Neural progenitor cell (in vitro differentiated cells): ENCODE results near the gene H2BK1. TPM values are rescaled to one million over a fixed set of nuclear protein-coding genes. Genes with fewer than 3 reads are reported as not detected.

Source experiments
- DNase-seq: peaks from one replicate; pipeline ENCODE4 v3.0.0-alpha.2; 2016; ENCODE audit warnings: low spot score
- H2AFZ ChIP-seq: fragments of 200-600 bp; sonication (generic); replicated peaks from 2 replicates; pipeline ENCODE4 v1.6.1; 2016; ENCODE audit warnings: antibody characterized with exemption
- H3F3A ChIP-seq: fragments of 200-600 bp; sonication (generic); 2 replicates; pipeline ENCODE4 v1.6.1; 2016; ENCODE audit warnings: antibody characterized with exemption, low read depth
- H3K27ac ChIP-seq: fragments of 200-600 bp; sonication (generic); 2 replicates; pipeline ENCODE4 v1.5.1; 2016; ENCODE audit warnings: mild to moderate bottlenecking
- H3K27me3 ChIP-seq: fragments of 200-600 bp; sonication (generic); 2 replicates; pipeline ENCODE4 v1.6.1; 2016; ENCODE audit warnings: mild to moderate bottlenecking, moderate library complexity
- H3K36me3 ChIP-seq: fragments of 200-600 bp; sonication (generic); 2 replicates; pipeline ENCODE4 v1.5.1; 2016
- H3K4me1 ChIP-seq: fragments of 200-600 bp; sonication (generic); 2 replicates; pipeline ENCODE4 v1.6.1; 2016; ENCODE audit warnings: mixed run types
- H3K4me2 ChIP-seq: fragments of 200-600 bp; sonication (generic); 2 replicates; pipeline ENCODE4 v1.6.1; 2016
- H3K4me3 ChIP-seq: fragments of 200-600 bp; sonication (generic); 2 replicates; pipeline ENCODE4 v1.5.1; 2016
- H3K79me2 ChIP-seq: fragments of 200-600 bp; sonication (generic); 2 replicates; pipeline ENCODE4 v1.6.1; 2016; ENCODE audit warnings: low read depth
- H3K9ac ChIP-seq: fragments of 200-600 bp; sonication (generic); 2 replicates; pipeline ENCODE4 v1.6.1; 2016
- H3K9me3 ChIP-seq: fragments of 200-600 bp; sonication (generic); 2 replicates; pipeline ENCODE4 v1.5.1; 2016; ENCODE audit warnings: low read depth
- H4K20me1 ChIP-seq: fragments of 200-600 bp; sonication (generic); 2 replicates; pipeline ENCODE4 v1.6.1; 2016; ENCODE audit warnings: low read depth
- H3K27ac Mint-ChIP-seq: 3 replicates; pipeline ENCODE4 v1.8.0; 2021; ENCODE audit warnings: mixed read lengths
- H3K27me3 Mint-ChIP-seq: 2 replicates; pipeline ENCODE4 v1.8.0; 2022; ENCODE audit warnings: low read depth, mild to moderate bottlenecking, inconsistent platforms, moderate library complexity, mixed read lengths; ENCODE audit not compliant: insufficient read depth
- H3K36me3 Mint-ChIP-seq: 3 replicates; pipeline ENCODE4 v1.8.0; 2021; ENCODE audit warnings: mixed read lengths
- H3K4me1 Mint-ChIP-seq: 3 replicates; pipeline ENCODE4 v1.8.0; 2021; ENCODE audit warnings: mixed read lengths
- H3K4me3 Mint-ChIP-seq: 3 replicates; pipeline ENCODE4 v1.8.0; 2021; ENCODE audit warnings: mild to moderate bottlenecking, moderate library complexity, mixed read lengths
- H3K9me3 Mint-ChIP-seq: 3 replicates; pipeline ENCODE4 v1.8.0; 2020; ENCODE audit warnings: mixed read lengths
- EZH2 ChIP-seq: fragments of 200-600 bp; sonication (generic); IDR thresholded peaks from 2 replicates; pipeline ENCODE4 v1.6.1; 2017; ENCODE audit warnings: antibody characterized with exemption, mild to moderate bottlenecking, moderate library complexity
- EZH2phosphoT487 ChIP-seq: fragments of 200-600 bp; sonication (generic); IDR thresholded peaks from 2 replicates; pipeline ENCODE4 v1.6.1; 2017; ENCODE audit warnings: antibody characterized with exemption
- total RNA-seq: library from RNA; depleted of rRNA; stranded (reverse); fragments of >200 nt; gene quantifications from 2 replicates; pipeline ENCODE4 v1.2.3, GENCODE V29; 2015; ENCODE audit warnings: low replicate concordance
- TF ChIP-seq, protein P1 (sequence below): fragments of 200-600 bp; sonication (generic); IDR thresholded peaks from 2 replicates; pipeline ENCODE4 v1.5.1; 2017; ENCODE audit warnings: antibody characterized with exemption, mild to moderate bottlenecking

The H2BK1 gene
- total RNA-seq, 1 donor from 2014 or later: not detected

DNA sequence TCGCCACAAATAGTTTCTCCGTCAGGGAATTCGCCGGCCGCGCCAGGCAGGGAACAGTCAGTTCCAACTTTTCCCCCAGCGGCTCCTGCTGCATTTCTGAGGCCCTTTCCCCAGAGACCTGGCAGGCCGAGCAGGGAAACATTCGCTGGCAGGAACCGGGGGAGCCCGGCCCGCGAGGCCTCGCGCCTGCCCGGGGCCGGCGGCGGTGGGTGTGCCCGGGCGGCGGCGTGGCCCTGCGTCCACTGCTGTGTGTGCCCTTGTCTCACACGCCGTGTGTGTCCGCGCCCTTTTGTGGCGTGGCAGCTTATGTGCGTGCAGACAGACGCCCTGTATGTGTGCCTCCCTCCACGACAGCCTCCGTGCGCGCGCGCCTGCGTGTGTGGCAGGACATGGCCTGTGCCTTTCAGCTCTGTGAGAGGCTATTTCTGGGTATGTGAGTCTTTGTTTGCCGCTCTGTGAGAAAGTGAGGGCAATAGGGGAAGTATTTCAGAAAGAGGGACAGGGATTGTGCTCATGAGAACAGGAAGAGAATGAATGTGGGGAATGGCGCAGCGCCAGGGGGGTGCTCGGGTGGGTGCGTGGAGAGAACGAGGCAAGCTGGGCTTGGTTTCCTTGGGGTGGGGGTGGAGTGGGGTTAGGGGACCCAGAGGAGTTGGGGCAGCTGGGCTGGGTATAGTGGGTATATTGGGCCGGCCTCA is 38.9 kb upstream of the H2BK1 start:
- no peaks in the 10 kb centered on the region for H3K9me3 ChIP-seq
- H3F3A ChIP-seq: peaks cover 65% of the 10 kb centered on the region
- Mint-ChIP-seq H3K4me1 (peaks cover 73% of the 10 kb centered on the region), H3K27me3 (peaks cover 19% of the 10 kb centered on the region), H3K27ac (peak overlapping the region; percentile 67), H3K36me3 (no peaks in the 10 kb centered on the region), H3K4me3 (peak overlapping the region; percentile 80), H3K9me3 (no peaks in the 10 kb centered on the region)
- H4K20me1 ChIP-seq: peaks cover 32% of the 10 kb centered on the region
- DNase-seq: peak; percentile 54
- H3K4me1 ChIP-seq: peaks cover 64% of the 10 kb centered on the region
- H3K27me3 ChIP-seq: peaks cover 74% of the 10 kb centered on the region
- TF ChIP-seq EZH2 (no peak), EZH2phosphoT487 (no peak)
- TF ChIP-seq, protein P1, sequence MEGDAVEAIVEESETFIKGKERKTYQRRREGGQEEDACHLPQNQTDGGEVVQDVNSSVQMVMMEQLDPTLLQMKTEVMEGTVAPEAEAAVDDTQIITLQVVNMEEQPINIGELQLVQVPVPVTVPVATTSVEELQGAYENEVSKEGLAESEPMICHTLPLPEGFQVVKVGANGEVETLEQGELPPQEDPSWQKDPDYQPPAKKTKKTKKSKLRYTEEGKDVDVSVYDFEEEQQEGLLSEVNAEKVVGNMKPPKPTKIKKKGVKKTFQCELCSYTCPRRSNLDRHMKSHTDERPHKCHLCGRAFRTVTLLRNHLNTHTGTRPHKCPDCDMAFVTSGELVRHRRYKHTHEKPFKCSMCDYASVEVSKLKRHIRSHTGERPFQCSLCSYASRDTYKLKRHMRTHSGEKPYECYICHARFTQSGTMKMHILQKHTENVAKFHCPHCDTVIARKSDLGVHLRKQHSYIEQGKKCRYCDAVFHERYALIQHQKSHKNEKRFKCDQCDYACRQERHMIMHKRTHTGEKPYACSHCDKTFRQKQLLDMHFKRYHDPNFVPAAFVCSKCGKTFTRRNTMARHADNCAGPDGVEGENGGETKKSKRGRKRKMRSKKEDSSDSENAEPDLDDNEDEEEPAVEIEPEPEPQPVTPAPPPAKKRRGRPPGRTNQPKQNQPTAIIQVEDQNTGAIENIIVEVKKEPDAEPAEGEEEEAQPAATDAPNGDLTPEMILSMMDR: no peak
- H3K4me2 ChIP-seq: peak overlapping the region; percentile 95
- H3K4me3 ChIP-seq: peak overlapping the region; percentile 52
- H3K79me2 ChIP-seq: no peaks in the 10 kb centered on the region
- no peak overlapping the region for H3K9ac ChIP-seq
- no peaks in the 10 kb centered on the region for H3K36me3 ChIP-seq
- peak overlapping the region; percentile 70 for H2AFZ ChIP-seq
- H3K27ac ChIP-seq: no peak overlapping the region

DNA sequence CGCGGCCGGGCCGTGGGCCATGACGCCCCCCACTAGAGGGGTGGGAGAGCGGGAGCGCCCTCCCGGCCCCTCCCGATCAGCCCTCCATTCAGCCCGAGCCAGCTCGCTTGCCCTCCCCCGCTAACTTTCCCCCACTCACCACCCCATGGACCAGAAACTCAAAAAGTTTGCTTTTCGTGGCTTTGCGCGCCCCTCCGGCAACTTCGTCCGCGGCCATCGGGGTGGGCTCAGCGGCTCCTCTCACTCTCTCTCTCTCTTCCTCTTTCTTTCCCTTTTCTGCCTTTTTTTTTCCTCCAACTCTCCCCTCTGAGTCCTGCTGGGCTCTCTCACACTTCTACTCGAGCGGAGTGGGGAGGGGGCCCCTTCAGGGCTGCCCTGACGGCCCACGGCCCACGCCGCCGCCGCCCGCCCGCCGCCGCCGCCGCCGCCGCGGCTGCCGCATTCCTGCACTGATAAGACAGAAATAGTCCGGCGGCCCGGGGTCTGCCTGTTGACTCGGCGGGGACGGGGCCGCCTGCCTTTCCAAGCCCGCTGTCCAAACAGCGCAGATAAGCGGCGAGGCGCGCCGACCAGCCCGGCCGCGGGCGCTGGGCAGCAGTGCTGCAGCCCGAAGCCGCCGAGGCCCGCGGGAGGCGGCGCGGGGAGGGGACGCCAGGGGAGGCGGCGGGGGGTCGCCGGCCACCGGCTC is 38.2 kb upstream of the H2BK1 start, which contains the start of gene SMARCD3:
Gene SMARCD3 (minus strand): TSS at position 349 of the 688 bp plus-strand sequence. CDS start 132 bp downstream, at position 217.
- Histone ChIP-seq H3K27ac (no peak within 1 kb of the TSS), H3K36me3 (no peaks in the 10 kb centered on the region), H3F3A (peaks cover 65% of the 10 kb centered on the region), H3K9ac (no peak within 1 kb of the TSS), H2AFZ (peak within 1 kb of the TSS; percentile 70), H4K20me1 (peaks cover 36% of the 10 kb centered on the region), H3K9me3 (no peaks in the 10 kb centered on the region), H3K4me3 (peak within 1 kb of the TSS; percentile 52), H3K4me2 (peak within 1 kb of the TSS; percentile 95), H3K79me2 (no peaks in the 10 kb centered on the region), H3K4me1 (peaks cover 69% of the 10 kb centered on the region), H3K27me3 (peaks cover 73% of the 10 kb centered on the region)
- TF ChIP-seq EZH2 (peak; percentile 52), EZH2phosphoT487 (peak; percentile 46)
- TF ChIP-seq, protein P1: no peak
- no peaks in the 10 kb centered on the region for H3K9me3 Mint-ChIP-seq
- peak within 1 kb of the TSS; percentile 88 for H3K27ac Mint-ChIP-seq
- DNase-seq: peak; percentile 94
- no peaks in the 10 kb centered on the region for H3K36me3 Mint-ChIP-seq
- H3K27me3 Mint-ChIP-seq: peaks cover 19% of the 10 kb centered on the region
- peak within 1 kb of the TSS; percentile 95 for H3K4me3 Mint-ChIP-seq
- H3K4me1 Mint-ChIP-seq: peaks cover 73% of the 10 kb centered on the region

DNA sequence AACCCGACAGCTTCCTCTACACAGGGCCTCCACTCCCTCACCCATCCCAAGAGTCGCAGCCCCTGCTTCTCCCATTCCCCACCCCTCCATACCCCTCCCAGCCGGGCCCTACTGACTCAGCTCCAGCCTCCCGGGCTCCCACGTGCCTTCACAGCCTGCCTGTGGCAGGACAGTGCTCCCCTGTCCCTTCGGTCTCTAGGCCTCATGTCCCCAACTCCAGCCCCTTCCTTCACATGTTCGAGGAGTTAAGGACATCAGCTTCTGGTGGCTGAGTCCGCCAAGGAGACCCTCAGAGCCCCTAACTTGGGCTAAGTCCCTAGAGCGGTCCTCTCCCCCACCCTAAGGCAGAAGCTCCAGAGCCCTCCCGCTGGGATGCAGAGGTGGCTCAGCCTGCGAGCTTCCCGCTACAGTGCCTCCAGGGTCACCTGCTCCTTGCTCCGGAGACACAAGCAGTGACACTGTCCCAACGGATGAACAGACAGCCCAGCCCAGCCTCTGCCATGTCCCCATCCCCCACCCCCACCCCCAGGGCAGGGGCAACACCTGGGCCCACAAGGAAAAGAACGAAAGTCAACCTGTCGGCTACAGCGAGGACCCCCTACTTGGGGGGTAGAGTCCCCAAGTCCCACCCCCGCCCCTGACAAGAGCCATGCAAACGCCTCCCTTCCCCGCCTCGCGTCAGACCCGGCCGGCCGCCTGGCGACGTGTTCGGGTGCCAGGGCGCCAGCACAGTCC is 37.5 kb upstream of the H2BK1 start:
- peaks cover 36% of the 10 kb centered on the region for H4K20me1 ChIP-seq
- H3K36me3 ChIP-seq: no peaks in the 10 kb centered on the region
- H3K27me3 ChIP-seq: peaks cover 73% of the 10 kb centered on the region
- H3F3A ChIP-seq: peaks cover 58% of the 10 kb centered on the region
- no peaks in the 10 kb centered on the region for H3K9me3 ChIP-seq
- Mint-ChIP-seq H3K36me3 (no peaks in the 10 kb centered on the region), H3K4me1 (peaks cover 73% of the 10 kb centered on the region), H3K27me3 (peaks cover 21% of the 10 kb centered on the region), H3K9me3 (no peaks in the 10 kb centered on the region), H3K27ac (no peak overlapping the region), H3K4me3 (peak overlapping the region; percentile 95)
- H3K4me1 ChIP-seq: peaks cover 69% of the 10 kb centered on the region
- H3K4me3 ChIP-seq: peak overlapping the region; percentile 52
- H3K79me2 ChIP-seq: no peaks in the 10 kb centered on the region
- TF ChIP-seq, protein P1: no peak
- TF ChIP-seq EZH2 (no peak), EZH2phosphoT487 (no peak)
- peak overlapping the region; percentile 95 for H3K4me2 ChIP-seq
- no peak overlapping the region for H3K27ac ChIP-seq
- DNase-seq: peak; percentile 46
- no peak overlapping the region for H3K9ac ChIP-seq
- no peak overlapping the region for H2AFZ ChIP-seq
